K562 (cell line): ENCODE data around the gene PPIF. TPM values are rescaled to one million over a fixed set of nuclear protein-coding genes. Genes with fewer than 3 reads are reported as not detected.
A peak's percentile ranks its signal among the peaks of the same experiment; 100 is the strongest.

Source experiments
- ATF7 ChIP-seq: fragments of 450-650 bp; IDR thresholded peaks from 2 replicates; pipeline ENCODE4 v1.7.1; 2014; ENCODE audit warnings: mild to moderate bottlenecking, moderate library complexity
- ESRRA ChIP-seq: fragments of 450-650 bp; IDR thresholded peaks from 2 replicates; pipeline ENCODE4 v1.6.1; 2014; ENCODE audit warnings: low read depth, mild to moderate bottlenecking, moderate library complexity, borderline replicate concordance
- FOXK2 ChIP-seq, 2 experiments: fragments of 450-650 bp; IDR thresholded peaks in 1 of 2; conservative IDR thresholded peaks in 1 of 2; 2 replicates each; pipeline ENCODE4 v1.6.1; 2016; ENCODE audit warnings: low read depth in 2 of 2, mild to moderate bottlenecking in 1 of 2
- FOXM1 ChIP-seq, 2 experiments: fragments of 450-650 bp in 1 of 2; sonication (generic) in 1 of 2; formaldehyde crosslinking in 1 of 2; IDR thresholded peaks; 2 replicates each; pipeline versions ENCODE4 v1.6.1 to v1.9.0; 2017 to 2022; ENCODE audit warnings: low read depth in 2 of 2, mild to moderate bottlenecking in 2 of 2, missing genetic modification reagents in 1 of 2, moderate library complexity in 1 of 2
- GABPB1 ChIP-seq: sonication (generic); formaldehyde crosslinking; IDR thresholded peaks from 2 replicates; pipeline ENCODE4 v1.8.0; 2022; ENCODE audit warnings: mild to moderate bottlenecking, missing genetic modification reagents
- JUND ChIP-seq, 2 experiments: IDR thresholded peaks; 2 replicates in 1 of 2; 3 replicates in 1 of 2; pipeline ENCODE4 v1.6.1; 2011; ENCODE audit warnings: borderline replicate concordance in 2 of 2, low read depth in 2 of 2, low read length in 2 of 2, improper control_type of control experiment in 1 of 2, missing biosample characterization in 1 of 2, missing genetic modification characterization in 1 of 2, missing genetic modification reagents in 1 of 2
- MBD2 ChIP-seq: sonication (generic); IDR thresholded peaks from 2 replicates; pipeline ENCODE4 v1.6.1; 2016; ENCODE audit warnings: low read depth, borderline replicate concordance
- MEF2A ChIP-seq: IDR thresholded peaks from 2 replicates; pipeline ENCODE4 v1.6.1; 2011; ENCODE audit warnings: low read depth, mild to moderate bottlenecking, low read length, moderate library complexity; ENCODE audit not compliant: control insufficient read depth
- NCOA1 ChIP-seq: fragments of 450-650 bp; IDR thresholded peaks from 2 replicates; pipeline ENCODE4 v1.6.1; 2016; ENCODE audit warnings: low read depth
- PHB2 ChIP-seq: fragments of 450-650 bp; IDR thresholded peaks from 2 replicates; pipeline ENCODE4 v1.6.1; 2017; ENCODE audit warnings: low read depth
- RBFOX2 ChIP-seq: fragments of 200-400 bp; formaldehyde crosslinking; IDR thresholded peaks from 2 replicates; pipeline ENCODE4 v1.6.1; 2017; ENCODE audit warnings: low read depth, mild to moderate bottlenecking, low read length, moderate library complexity
- SMARCE1 ChIP-seq: fragments of 450-650 bp; IDR thresholded peaks from 2 replicates; pipeline ENCODE4 v1.7.1; 2016; ENCODE audit warnings: mild to moderate bottlenecking
- SMC3 ChIP-seq: conservative IDR thresholded peaks from 2 replicates; pipeline ENCODE4 v1.6.1; 2011; ENCODE audit warnings: low read depth, low read length, improper control_type of control experiment; ENCODE audit not compliant: insufficient read depth
- SRF ChIP-seq, 2 experiments: fragments of 250-450, 450-650 bp in 1 of 2; sonication (Bioruptor Pico) in 1 of 2; sonication (generic) in 1 of 2; formaldehyde crosslinking; IDR thresholded peaks; 2 replicates each; pipeline versions ENCODE4 v1.5.0 to v1.5.1; 2020 to 2022; ENCODE audit warnings: mild to moderate bottlenecking in 1 of 2, missing genetic modification reagents in 1 of 2
- TCF3 ChIP-seq: sonication (generic); formaldehyde crosslinking; IDR thresholded peaks from 2 replicates; pipeline ENCODE4 v1.4.0; 2020; ENCODE audit warnings: mild to moderate bottlenecking, missing genetic modification reagents
- TRIM28 ChIP-seq: fragments of 450-650 bp; IDR thresholded peaks from 2 replicates; pipeline ENCODE4 v1.6.1; 2017
- ZFP1 ChIP-seq: fragments of 450-650 bp; formaldehyde crosslinking; IDR thresholded peaks from 2 replicates; pipeline ENCODE4 v1.4.0; 2020; ENCODE audit warnings: mild to moderate bottlenecking, mixed read lengths
- ZFP91 ChIP-seq: sonication (generic); formaldehyde crosslinking; IDR thresholded peaks from 2 replicates; pipeline ENCODE4 v1.8.0; 2022; ENCODE audit warnings: mild to moderate bottlenecking, missing genetic modification reagents
- ZNF57 ChIP-seq: fragments of 450-650 bp; formaldehyde crosslinking; IDR thresholded peaks from 2 replicates; pipeline ENCODE4 v1.4.0; 2020; ENCODE audit warnings: mild to moderate bottlenecking, moderate library complexity
- ZSCAN32 ChIP-seq: fragments of 450-650 bp; formaldehyde crosslinking; IDR thresholded peaks from 2 replicates; pipeline ENCODE4 v1.4.0; 2020; ENCODE audit warnings: mild to moderate bottlenecking, moderate library complexity
- polyA plus RNA-seq, 8 experiments: library from polyadenylated mRNA; depleted of rRNA in 4 of 8; stranded (reverse) in 5 of 8; unstranded in 3 of 8; fragments of >200 nt; fragmentation: Nextera tagmentation in 2 of 8; fragmentation: Illumina TruSeq in 1 of 8; extraction: Ambion mirVana in 2 of 8; extraction: Trizol in 1 of 8; gene quantifications; 2 replicates each; pipeline versions ENCODE4 v1.2.1 to v1.2.3, GENCODE V29; 2011 to 2014; ENCODE audit warnings: inconsistent platforms in 1 of 8, missing spikeins in 1 of 8
- total RNA-seq, 7 experiments: library from RNA; depleted of rRNA in 6 of 7; stranded (reverse); fragments of >200 nt in 6 of 7; fragmentation: Illumina TruSeq in 2 of 7; extraction: Trizol in 2 of 7; gene quantifications; 2 replicates each; pipeline versions ENCODE4 v1.2.1 to v1.2.3, GENCODE V29; 2011 to 2021; ENCODE audit warnings: low replicate concordance in 1 of 7
- TF ChIP-seq, protein P1 (sequence below): fragments of 250-450 bp; sonication (Bioruptor Pico); IDR thresholded peaks from 2 replicates; pipeline ENCODE4 v1.4.0; 2020

The PPIF gene
- total and polyA plus RNA-seq, 9 of the 15 experiments (the other 6 are each of a cell fraction or from before 2014, with no cell fraction given) = 40.9 to 287 (median 117) TPM

- TF ChIP-seq TCF3 (CRISPR knock-in tag) (peak; percentile 89), ATF7 (peak; percentile 33; the same call in 1 of the 2 replicates), ZFP91 (CRISPR knock-in tag) (0 out of 2 replicates have a peak, but pooled peaks have one; percentile 30), PHB2 (peak; percentile 34; the same call in 1 of the 2 replicates), SMARCE1 (peak; percentile 70; the same call in 1 of the 2 replicates), SRF (CRISPR knock-in tag; IDR thresholded peaks at IDR 0.05) (no peak), MEF2A (0 out of 2 replicates have a peak, but pooled peaks have one; percentile 20), GABPB1 (no peak), JUND (IDR thresholded peaks at IDR 0.05; ENCODE audit: borderline replicate concordance, low read depth, low read length) (peak; percentile 67; the same call in 1 of the 2 replicates), JUND (tag; IDR thresholded peaks at IDR 0.05; ENCODE audit: borderline replicate concordance, low read depth, low read length) (peak; percentile 52; the same call in 1 of the 3 replicates), MBD2 (peak; percentile 60; the same call in 1 of the 2 replicates), ZSCAN32 (CRISPR knock-in tag) (no peak), NCOA1 (peak; percentile 34; the same call in 1 of the 2 replicates), FOXM1 (IDR thresholded peaks at IDR 0.05; ENCODE audit: low read depth) (peak; percentile 43; the same call in 1 of the 2 replicates), FOXM1 (CRISPR knock-in tag; IDR thresholded peaks at IDR 0.05; ENCODE audit: low read depth) (no peak), RBFOX2 (peak; percentile 37; the same call in 1 of the 2 replicates), ESRRA (0 out of 2 replicates have a peak, but pooled peaks have one; percentile 20), TRIM28 (peak; percentile 33; the same call in 1 of the 2 replicates), FOXK2 (conservative IDR thresholded peaks at IDR 0.05 in 1 of 2, IDR thresholded peaks at IDR 0.05 in 1 of 2; ENCODE audit: low read depth in 2 of 2) (peak in 1 of 2 experiments; percentile 63; a peak in 2 of 4 replicates), SMC3 (0 out of 2 replicates have a peak, but pooled peaks have one; percentile 6), ZNF57 (CRISPR knock-in tag) (no peak), ZFP1 (CRISPR knock-in tag) (no peak)
- TF ChIP-seq, protein P1, sequence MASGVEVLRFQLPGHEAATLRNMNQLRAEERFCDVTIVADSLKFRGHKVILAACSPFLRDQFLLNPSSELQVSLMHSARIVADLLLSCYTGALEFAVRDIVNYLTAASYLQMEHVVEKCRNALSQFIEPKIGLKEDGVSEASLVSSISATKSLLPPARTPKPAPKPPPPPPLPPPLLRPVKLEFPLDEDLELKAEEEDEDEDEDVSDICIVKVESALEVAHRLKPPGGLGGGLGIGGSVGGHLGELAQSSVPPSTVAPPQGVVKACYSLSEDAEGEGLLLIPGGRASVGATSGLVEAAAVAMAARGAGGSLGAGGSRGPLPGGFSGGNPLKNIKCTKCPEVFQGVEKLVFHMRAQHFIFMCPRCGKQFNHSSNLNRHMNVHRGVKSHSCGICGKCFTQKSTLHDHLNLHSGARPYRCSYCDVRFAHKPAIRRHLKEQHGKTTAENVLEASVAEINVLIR (CRISPR knock-in tag) = no peak
Observed at GRCh38 chr10:79391231-79392019, 44.2 kb downstream of the PPIF start (continued).
